DMS153 treated with DMSO at 0.1 percent for 48 hours (cell line): ENCODE data around the gene SNAPC1.
"Not testable (repeated sequence)": the region's sequence is repeated elsewhere in the genome, so short reads cannot be mapped to it uniquely, and the experiment has no call there.

Experiments used
- DNase-seq: peaks from one replicate; lab custom pipeline; 2025; ENCODE audit not compliant: unreplicated experiment; lab: John Stamatoyannopoulos, UW

SNAPC1 gene, protein sequence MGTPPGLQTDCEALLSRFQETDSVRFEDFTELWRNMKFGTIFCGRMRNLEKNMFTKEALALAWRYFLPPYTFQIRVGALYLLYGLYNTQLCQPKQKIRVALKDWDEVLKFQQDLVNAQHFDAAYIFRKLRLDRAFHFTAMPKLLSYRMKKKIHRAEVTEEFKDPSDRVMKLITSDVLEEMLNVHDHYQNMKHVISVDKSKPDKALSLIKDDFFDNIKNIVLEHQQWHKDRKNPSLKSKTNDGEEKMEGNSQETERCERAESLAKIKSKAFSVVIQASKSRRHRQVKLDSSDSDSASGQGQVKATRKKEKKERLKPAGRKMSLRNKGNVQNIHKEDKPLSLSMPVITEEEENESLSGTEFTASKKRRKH

DNA sequence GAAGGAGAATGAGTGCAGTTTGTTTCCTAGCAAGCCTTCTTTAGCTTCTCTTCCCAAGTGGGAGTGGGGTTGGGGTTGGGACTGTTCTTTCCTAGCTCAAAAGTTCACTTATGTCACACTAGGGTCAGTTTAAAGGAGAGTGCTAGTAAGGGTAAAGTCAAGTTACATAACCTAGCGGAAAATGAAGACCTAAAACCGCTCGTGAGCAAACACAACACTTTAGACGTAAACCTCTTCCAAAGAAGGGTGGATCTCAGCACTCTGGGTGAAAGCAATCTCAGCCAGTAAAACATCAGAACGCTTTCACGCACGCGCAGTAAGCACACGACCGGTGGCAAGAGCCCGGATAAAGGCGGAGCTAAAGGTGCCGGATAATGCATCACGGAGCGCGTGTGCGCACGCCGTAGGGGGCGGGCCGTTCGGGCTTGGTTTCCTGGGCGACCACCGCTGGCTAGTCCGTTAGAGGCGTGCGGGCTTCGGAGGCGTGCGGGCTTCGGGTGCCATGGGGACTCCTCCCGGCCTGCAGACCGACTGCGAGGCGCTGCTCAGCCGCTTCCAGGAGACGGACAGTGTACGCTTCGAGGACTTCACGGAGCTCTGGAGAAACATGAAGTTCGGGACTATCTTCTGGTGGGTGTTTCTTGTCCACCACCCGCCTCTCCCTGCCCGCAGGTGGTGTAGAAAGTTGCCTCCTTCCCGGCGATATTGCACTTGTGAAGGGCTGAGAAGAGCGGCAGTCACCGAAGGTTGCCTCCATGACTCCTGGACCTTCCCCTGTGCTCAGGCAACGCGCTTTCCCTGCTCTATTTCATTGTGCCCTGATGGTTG is at the start of gene SNAPC1:
SNAPC1 (plus strand) TSS at position 462 of the 828 bp plus-strand sequence; CDS start at position 503, 41 bp downstream.
- DNase-seq: peak; percentile 95

DNA sequence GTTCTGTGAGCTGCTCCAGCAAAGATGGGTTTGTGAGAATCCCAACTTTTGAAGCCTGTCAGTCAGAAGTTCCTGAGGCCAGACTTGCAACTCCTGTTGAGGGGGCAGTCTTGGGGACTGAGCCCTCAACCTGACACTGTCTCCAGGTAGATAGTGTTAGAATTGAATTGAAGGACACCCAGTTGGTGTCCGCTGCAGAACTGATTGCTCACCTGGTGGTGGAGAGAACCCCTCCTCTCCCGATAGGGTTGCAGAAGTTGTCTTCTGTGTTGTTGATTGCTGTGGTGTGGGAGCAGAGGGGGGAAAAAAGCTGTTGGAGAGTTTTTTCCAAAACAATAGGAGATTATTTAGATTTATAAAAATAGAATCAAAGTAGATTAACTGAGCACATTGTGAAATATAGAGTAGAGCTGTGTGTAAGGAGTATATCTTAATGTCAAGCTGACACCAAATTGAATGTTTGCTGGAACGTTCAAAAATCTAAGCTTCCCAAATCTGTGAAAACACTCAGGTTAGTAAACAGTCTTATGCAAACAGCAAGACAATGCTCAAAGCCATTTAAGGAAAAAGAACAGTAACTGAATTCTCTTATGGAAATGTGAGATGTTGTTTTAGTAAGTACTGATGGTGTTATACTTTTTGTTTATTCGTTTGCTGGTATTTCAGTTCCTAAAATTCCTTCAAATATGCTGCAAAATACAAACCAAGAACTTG is 48.3 kb upstream of the SNAPC1 start:
- no peak for DNase-seq

DNA sequence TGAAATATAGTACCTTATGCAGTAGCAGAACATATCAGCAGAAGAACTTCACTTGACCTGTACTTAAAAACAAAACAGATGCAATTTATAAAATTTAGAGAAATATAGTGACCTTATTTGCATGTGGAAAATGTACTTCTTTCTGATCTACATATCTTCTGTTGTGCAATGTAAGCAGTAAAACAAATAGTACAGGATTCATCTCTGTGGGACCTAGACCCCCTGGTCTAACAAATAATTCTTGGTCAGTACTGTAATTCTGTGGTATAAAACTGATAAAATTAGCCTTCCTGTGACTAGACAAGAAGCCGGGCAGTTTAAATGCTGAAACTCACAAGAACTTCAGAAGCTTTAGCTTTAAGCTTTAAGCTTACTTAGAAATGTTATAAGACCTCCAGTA is 45.3 kb upstream of the SNAPC1 start:
- no peak for DNase-seq

DNA sequence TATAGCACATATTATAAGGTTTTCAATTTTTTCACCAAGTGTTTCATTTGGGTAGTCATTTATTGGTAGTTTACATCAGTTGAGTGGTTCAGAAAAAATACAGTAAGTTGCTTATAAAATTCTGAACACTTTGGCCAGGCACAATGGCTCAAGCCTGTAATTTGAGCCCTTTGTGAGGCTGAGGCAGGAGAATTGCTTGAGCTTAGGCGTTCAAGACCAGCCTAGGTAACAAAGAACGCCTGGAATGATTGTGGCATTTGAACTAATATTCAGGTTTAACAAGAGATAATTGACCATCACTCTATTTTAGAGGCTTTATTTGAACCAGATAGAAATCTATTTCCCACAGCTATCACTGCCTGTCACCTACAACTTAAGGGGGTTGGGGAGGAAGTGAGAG is 44.2 kb upstream of the SNAPC1 start:
- no peak for DNase-seq

DNA sequence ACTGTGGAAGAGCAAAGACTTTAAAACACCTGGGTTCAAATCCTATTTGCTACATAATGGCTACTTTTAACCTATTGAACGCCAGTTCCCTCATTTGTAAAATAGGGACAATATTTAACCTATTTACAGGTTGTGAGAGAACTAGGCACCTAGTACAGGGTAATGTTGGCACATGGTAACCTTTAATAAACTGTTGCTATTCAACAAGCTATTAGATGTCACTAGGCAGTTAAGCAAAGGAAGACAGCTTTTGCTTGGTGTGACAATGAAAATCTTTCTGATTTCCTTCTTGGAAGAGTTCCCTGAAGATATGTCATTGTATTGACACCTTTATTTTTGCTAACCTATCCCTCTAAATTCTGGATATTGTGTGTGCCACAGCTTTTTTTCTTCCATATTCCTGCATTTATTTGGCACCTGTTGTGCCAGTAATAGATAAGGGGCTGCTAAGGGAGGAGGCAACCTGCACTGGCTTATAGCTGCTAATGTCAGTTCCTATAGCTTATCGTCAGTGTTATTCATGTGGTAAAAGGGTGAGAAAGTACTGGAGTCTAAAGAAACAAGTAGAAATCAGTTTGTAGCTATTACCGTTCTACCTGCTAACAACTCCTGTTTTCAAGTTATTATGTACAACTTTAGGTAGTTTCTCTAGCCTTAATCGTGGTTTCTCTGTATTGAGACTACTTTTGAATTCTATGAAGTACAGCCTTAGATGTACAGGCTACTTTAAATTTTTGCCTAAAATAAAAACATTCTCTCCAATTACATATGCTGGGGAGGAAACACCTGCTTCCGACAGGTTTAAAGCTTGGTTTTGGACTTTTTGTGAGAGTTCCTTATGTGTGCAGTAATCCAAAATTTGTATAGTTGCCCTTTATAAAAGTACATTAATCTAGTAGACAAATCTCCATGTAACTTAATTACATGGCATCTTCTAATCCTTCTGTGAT is 42.6 kb upstream of the SNAPC1 start:
- DNase-seq: no peak

DNA sequence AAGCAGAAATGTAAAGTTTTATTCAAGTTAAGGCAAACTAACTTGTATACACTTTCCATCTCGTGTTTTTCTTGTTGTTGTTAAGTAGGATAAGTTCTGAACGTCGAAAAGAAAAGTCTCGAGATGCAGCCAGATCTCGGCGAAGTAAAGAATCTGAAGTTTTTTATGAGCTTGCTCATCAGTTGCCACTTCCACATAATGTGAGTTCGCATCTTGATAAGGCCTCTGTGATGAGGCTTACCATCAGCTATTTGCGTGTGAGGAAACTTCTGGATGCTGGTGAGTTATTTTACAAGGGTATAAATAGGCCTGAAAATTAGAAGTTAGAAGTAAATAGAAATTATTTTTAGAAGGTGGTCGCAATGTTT is 41.9 kb upstream of the SNAPC1 start:
- DNase-seq: no peak

DNA sequence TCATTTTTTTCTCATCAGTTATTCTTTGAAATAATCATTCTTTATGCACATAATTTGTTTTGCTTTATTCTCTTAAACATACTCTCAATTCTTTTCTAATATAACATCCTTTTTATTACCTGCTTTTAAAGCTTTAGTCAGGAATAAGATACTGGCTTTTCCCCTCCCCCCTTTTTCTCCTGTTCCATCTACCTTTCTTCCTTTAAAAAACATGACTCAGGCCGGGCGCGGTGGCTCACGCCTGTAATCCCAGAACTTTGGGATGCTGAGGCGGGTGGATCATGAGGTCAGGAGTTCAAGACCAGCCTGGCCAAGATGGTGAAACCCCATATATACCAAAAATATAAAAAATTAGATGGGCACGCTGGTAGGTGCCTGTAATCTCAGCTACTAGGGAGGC is 41.5 kb upstream of the SNAPC1 start:
- DNase-seq: no peak

DNA sequence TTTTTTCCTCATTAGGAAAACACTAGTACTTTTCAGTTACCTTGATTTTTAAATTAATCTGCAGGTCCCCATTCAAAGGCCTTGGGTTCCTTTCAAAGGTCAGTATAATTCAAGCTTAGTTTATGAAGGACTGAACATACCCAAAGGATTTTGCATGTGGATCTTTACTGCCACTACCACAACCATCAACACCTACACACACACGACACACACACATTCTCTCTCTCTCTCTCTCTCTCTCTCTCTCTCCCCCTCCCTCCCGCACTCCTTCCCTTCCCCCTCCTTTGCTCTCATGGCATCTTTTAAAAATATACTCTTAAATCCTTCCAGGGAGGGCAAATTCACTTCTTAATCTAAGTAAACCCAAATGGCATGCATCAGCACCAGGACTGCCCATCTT is 38.1 kb upstream of the SNAPC1 start:
- DNase-seq: no peak

DNA sequence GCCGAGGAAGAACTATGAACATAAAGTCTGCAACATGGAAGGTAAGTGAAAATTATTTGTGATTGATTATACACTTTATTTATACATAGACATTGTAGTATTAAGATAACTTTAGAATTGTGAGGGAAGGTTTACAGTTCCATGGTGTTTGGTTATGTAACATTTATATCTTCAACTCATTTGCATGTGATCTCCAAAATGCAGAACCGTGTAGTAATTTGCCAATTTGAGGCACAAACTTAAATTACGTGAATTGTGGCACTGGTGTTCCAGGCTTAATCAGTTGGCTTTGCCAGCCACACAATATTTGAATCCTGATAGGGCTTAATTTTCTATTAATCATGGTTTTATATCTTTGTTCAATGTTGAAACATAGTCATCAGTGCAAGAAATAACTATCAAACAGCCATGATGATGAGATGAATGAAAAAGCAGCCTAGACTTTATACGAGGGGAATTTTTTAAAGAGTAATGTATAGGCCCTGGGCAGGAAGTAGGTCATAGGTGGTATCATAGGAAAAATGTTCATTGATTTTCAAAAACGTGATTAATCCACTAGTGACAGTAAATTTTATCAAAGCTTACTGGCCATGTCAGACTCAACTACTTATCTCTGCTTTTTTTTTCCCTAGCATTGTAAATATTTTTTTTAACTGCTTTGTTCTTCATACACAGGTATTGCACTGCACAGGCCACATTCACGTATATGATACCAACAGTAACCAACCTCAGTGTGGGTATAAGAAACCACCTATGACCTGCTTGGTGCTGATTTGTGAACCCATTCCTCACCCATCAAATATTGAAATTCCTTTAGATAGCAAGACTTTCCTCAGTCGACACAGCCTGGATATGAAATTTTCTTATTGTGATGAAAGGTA is 35.2 kb upstream of the SNAPC1 start:
- no peak for DNase-seq

DNA sequence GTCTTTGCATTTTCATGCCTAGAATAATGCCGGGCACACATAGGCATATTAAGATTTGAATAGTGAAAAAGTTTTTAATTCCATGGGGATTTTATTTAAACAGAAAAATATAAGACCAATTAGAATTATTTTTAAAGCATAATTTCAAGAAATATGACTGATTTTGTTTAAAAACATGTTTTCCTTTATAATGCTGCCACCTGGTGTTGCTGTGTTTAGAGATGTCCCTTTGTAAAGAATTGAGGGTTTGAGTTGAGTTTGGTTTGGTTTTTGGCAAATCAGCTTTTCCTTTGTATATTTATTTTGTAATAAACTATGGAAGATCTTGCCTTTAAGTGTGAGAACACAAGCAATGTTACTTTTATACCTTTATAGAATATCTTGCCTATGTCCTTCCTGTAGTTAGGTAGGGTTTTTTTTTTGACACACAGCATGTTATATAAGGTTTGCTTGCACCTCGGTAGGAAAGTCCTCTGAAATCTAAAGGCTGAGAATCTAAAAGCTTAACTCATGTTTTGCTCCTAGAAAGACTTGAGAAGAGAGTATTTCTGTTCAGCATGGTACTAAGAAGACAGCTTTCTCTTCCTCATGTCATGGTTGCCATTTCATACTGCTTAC is 31.4 kb upstream of the SNAPC1 start:
- no peak for DNase-seq

DNA sequence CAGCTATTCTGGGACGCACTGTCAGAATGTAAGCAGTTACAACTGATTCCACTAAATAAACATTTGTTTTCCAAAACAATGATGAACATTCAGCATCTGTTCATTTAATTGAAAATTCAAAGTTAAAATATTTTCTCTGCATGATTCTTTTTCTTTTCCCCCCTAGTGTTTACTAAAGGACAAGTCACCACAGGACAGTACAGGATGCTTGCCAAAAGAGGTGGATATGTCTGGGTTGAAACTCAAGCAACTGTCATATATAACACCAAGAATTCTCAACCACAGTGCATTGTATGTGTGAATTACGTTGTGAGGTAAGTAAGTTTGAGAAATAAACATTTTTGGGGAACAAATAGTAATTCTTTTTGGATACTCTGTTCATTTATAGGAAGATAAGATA is 28.2 kb upstream of the SNAPC1 start:
- DNase-seq: no peak

DNA sequence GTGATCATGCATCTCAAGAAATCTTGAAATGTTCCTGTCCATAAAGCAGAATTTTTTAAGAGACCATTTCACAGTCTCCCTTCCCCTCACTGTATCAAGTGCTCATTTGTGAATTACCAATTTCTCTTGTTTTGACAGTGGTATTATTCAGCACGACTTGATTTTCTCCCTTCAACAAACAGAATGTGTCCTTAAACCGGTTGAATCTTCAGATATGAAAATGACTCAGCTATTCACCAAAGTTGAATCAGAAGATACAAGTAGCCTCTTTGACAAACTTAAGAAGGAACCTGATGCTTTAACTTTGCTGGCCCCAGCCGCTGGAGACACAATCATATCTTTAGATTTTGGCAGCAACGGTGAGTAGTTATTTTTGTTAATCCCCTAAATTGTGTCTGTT is 25.5 kb upstream of the SNAPC1 start:
- no peak for DNase-seq

DNA sequence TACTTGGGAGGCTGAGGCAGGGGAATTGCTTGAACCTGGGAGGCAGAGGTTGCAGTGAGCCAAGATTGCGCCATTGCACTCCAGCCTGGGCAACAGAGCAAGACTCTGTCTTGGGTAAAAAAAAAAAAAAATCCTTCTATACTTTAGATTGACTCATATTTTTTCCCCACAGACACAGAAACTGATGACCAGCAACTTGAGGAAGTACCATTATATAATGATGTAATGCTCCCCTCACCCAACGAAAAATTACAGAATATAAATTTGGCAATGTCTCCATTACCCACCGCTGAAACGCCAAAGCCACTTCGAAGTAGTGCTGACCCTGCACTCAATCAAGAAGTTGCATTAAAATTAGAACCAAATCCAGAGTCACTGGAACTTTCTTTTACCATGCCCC is 24.3 kb upstream of the SNAPC1 start:
- DNase-seq: no peak

DNA sequence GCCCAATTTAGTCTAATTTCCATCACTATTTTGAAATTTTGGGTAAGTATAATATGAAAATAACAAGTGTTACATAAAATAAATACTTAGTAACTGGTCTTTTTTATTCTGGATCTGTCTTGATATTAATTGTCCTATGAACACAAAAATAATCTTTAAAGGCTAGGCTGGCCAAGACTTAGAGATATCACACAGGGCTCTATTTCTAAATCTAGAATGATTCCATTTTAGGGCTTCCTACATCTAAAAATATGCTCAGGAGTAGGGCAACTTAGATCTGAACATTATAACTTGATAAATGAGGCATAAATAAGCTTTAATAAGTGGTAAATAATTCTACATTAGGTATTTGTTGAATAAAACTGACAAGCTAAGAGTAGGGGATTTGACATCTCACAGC is 23.1 kb upstream of the SNAPC1 start:
- no peak for DNase-seq

DNA sequence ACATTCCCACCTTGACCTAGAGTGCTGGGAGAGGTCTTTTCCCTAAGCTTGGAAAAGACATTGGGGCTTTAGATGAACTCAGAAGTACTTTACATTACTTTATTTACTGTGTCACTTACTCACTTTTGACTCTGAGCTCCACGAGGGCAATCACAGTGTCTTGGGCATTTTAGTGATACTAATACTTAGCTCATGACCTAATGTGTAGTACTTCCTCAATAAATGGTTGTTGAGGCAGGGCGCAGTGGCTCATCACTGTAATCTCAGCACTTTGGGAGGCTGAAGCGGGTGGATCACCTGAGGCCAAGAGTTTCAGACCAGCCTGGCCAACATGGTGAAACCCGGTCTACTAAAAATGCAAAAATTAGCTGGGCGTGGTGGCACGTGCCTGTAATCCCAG is 19.8 kb upstream of the SNAPC1 start:
- no peak for DNase-seq

DNA sequence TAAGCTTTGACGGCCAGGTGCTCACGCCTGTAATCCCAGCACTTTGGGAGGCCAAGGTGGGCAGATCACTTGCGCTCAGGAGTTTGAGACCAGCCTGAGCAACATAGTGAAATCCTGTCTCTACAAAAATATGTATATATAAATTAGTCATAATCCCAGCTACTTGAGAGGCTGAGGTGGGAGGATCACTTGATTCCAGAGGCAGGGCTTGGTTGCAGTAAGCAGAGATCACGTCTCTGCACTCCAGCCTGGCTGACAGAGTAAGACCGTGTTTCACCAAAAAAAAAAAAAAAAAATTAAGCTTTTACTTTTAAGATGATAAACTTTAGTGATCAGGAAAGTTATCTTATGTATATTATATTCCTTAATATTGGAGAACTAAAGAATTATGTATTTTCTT is 18.0 kb upstream of the SNAPC1 start:
- DNase-seq: no peak

DNA sequence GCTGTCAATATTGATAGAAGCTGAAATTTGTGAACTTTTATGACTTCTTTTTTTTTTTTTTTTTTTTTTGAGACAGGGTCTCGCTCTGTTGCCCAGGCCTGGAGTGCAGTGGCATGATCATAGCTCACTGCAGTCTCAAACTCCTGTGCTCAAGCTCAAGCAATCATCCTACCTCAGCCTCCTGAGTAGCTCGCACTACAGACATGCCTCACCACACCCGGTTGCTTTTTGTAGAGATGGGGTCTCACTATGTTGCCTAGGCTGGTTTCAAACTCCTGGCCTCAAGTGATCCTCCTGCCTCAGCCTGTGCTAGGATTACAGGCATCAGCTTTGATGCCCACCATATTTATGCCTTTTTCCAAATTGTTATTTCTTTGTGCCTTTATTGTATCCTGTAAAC is 15.9 kb upstream of the SNAPC1 start:
- DNase-seq: not testable (repeated sequence)

DNA sequence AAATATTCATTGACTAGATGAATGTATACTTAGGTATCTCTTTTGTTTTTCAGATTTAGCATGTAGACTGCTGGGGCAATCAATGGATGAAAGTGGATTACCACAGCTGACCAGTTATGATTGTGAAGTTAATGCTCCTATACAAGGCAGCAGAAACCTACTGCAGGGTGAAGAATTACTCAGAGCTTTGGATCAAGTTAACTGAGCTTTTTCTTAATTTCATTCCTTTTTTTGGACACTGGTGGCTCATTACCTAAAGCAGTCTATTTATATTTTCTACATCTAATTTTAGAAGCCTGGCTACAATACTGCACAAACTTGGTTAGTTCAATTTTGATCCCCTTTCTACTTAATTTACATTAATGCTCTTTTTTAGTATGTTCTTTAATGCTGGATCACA is 15.3 kb upstream of the SNAPC1 start:
- DNase-seq: no peak

DNA sequence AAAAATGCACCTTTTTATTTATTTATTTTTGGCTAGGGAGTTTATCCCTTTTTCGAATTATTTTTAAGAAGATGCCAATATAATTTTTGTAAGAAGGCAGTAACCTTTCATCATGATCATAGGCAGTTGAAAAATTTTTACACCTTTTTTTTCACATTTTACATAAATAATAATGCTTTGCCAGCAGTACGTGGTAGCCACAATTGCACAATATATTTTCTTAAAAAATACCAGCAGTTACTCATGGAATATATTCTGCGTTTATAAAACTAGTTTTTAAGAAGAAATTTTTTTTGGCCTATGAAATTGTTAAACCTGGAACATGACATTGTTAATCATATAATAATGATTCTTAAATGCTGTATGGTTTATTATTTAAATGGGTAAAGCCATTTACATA is 14.9 kb upstream of the SNAPC1 start:
- DNase-seq: no peak
